ENCODE data around the gene PCNX2. TPM values are rescaled to one million over a fixed set of nuclear protein-coding genes. Genes with fewer than 3 reads are reported as not detected.

The PCNX2 gene
- total and polyA plus RNA-seq, 4 donors: 2.0 to 15.1 (median 6.4) TPM

- ATAC-seq (ENCODE audit: insufficient read depth, low FRiP score) (no peak), DNase-seq (no peak)
- no peak overlapping the region for H3K9ac ChIP-seq (ENCODE audit: insufficient read depth in 1 of 2, low read length in 2 of 2)
- peaks cover 0 to 6% (median under 1%) of the 10 kb centered on the region in 4 donors for H3K9me3 ChIP-seq (ENCODE audit: control insufficient read depth in 4 of 4, insufficient read depth in 3 of 4, low read length in 3 of 4)
- no peaks in the 10 kb centered on the region for H3K36me3 ChIP-seq (ENCODE audit: control insufficient read depth in 4 of 4, insufficient read depth in 4 of 4, low read length in 4 of 4)
- H3K4me3 ChIP-seq: no peak overlapping the region
- TF ChIP-seq, protein P1, sequence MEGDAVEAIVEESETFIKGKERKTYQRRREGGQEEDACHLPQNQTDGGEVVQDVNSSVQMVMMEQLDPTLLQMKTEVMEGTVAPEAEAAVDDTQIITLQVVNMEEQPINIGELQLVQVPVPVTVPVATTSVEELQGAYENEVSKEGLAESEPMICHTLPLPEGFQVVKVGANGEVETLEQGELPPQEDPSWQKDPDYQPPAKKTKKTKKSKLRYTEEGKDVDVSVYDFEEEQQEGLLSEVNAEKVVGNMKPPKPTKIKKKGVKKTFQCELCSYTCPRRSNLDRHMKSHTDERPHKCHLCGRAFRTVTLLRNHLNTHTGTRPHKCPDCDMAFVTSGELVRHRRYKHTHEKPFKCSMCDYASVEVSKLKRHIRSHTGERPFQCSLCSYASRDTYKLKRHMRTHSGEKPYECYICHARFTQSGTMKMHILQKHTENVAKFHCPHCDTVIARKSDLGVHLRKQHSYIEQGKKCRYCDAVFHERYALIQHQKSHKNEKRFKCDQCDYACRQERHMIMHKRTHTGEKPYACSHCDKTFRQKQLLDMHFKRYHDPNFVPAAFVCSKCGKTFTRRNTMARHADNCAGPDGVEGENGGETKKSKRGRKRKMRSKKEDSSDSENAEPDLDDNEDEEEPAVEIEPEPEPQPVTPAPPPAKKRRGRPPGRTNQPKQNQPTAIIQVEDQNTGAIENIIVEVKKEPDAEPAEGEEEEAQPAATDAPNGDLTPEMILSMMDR (IDR thresholded peaks at IDR 0.05; ENCODE audit: control extremely low read depth, extremely low read depth): no peak
- H3K27ac ChIP-seq (ENCODE audit: low read depth in 1 of 2, low read length in 1 of 2): no peak overlapping the region
- H3K27me3 ChIP-seq (ENCODE audit: control insufficient read depth in 3 of 3, insufficient read depth in 3 of 3, low read length in 2 of 3): no peaks in the 10 kb centered on the region
- no peaks in the 10 kb centered on the region for H3K4me1 ChIP-seq (ENCODE audit: control insufficient read depth in 5 of 5, insufficient read depth in 5 of 5, low read length in 5 of 5)
- WGBS, 2 donors: 93 to 95% methylated on average over 3 of the region's 3 CpGs
These were observed 106.0 kb downstream of the PCNX2 start for GRCh38 chr1:233189526-233189925.

DNA sequence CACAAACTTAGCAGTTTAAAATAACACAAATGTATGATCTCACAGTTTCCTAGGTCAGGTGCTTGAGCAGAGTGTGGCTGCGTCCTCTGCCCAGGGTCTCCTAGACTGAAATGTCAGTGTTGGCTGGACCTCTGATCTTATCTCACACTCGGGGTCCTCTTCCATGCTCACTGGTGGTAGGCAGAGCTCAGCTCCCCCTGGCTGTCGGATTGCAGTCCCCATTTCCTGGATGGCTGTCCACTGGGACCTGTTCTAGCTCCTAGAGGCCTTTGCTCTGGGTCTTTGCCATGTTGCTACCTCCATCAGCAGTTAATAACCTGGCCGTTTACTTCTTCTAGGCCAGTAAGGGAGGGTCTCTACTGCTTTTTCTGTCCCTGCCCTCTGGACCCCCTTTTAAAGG, 107.5 kb downstream of the PCNX2 start:
- H3K4me3 ChIP-seq: no peak overlapping the region
- H3K36me3 ChIP-seq (ENCODE audit: control insufficient read depth in 4 of 4, insufficient read depth in 4 of 4, low read length in 4 of 4): no peaks in the 10 kb centered on the region
- no peak overlapping the region for H3K27ac ChIP-seq (ENCODE audit: low read depth in 1 of 2, low read length in 1 of 2)
- DNase-seq: no peak
- ATAC-seq (ENCODE audit: insufficient read depth, low FRiP score): no peak
- TF ChIP-seq, protein P1 (IDR thresholded peaks at IDR 0.05; ENCODE audit: control extremely low read depth, extremely low read depth): no peak
- no peaks in the 10 kb centered on the region for H3K27me3 ChIP-seq (ENCODE audit: control insufficient read depth in 3 of 3, insufficient read depth in 3 of 3, low read length in 2 of 3)
- H3K9me3 ChIP-seq (ENCODE audit: control insufficient read depth in 4 of 4, insufficient read depth in 3 of 4, low read length in 3 of 4): peaks cover 0 to 2% (median 0%) of the 10 kb centered on the region in 4 donors
- H3K4me1 ChIP-seq (ENCODE audit: control insufficient read depth in 5 of 5, insufficient read depth in 5 of 5, low read length in 5 of 5): no peaks in the 10 kb centered on the region
- WGBS, 2 donors: 87 to 91% methylated on average over 4 of the region's 4 CpGs
- H3K9ac ChIP-seq (ENCODE audit: insufficient read depth in 1 of 2, low read length in 2 of 2): no peak overlapping the region

DNA sequence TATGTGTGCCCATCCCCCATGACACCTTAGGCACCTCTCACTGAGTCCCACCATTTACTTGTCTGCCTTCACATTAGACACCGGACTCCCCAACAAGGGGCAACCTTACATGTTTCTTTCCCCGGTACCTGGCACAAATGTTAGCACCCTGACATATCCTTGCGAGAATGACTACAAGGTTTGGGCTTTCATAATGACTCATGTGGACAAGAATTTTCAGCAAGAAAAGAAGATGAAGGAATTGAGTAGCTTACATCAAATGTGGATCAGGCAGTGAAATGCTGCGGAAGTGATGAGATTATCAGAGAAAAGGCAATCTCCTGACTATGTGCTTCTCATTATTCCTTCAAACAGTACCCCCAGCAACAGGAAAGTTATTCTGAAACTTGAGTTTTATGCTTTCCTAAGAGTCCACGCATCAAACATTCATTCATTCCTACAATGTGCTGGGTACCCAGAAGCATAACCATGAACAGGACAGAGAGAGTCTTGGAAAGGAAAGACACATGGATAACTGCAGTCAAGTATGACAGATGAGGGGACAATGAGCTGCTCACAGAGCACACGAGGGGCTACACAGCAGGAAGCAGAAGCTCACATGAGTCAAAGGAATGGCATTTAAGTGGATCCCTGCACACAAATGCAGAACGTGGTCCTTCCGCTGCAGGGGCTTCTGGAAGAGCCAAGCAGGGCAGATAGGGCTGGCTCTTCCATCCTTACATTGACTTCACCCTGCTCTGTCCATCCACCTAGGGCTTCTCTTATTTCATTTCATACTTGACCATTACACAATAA, 112.1 kb downstream of the PCNX2 start:
- Histone ChIP-seq H3K9me3 (ENCODE audit: control insufficient read depth in 4 of 4, insufficient read depth in 3 of 4, low read length in 3 of 4) (no peaks in the 10 kb centered on the region), H3K36me3 (ENCODE audit: control insufficient read depth in 4 of 4, insufficient read depth in 4 of 4, low read length in 4 of 4) (peaks cover 0 to 4% (median 0%) of the 10 kb centered on the region in 4 donors), H3K27ac (ENCODE audit: low read depth in 1 of 2, low read length in 1 of 2) (no peak overlapping the region), H3K4me1 (ENCODE audit: control insufficient read depth in 5 of 5, insufficient read depth in 5 of 5, low read length in 5 of 5) (no peaks in the 10 kb centered on the region), H3K4me3 (no peak overlapping the region), H3K27me3 (ENCODE audit: control insufficient read depth in 3 of 3, insufficient read depth in 3 of 3, low read length in 2 of 3) (no peaks in the 10 kb centered on the region), H3K9ac (ENCODE audit: insufficient read depth in 1 of 2, low read length in 2 of 2) (no peak overlapping the region)
- no peak for ATAC-seq (ENCODE audit: insufficient read depth, low FRiP score)
- TF ChIP-seq, protein P1 (IDR thresholded peaks at IDR 0.05; ENCODE audit: control extremely low read depth, extremely low read depth): no peak
- WGBS, 2 donors: 84 to 90% methylated on average over 8 of the region's 8 CpGs
- DNase-seq: no peak
